A673 (cell line): ENCODE measurements around the gene MAGEB4.

Experiments
- CTCF ChIP-seq: fragments of 300-800, 200-600 bp; sonication (generic); conservative IDR thresholded peaks from 2 replicates; pipeline ENCODE4 v1.5.1; 2017; ENCODE audit warnings: low read depth, mild to moderate bottlenecking, antibody characterized with exemption, low read length, moderate library complexity, mixed read lengths
- EZH2 ChIP-seq: fragments of 200-600 bp; sonication (generic); IDR thresholded peaks from 2 replicates; pipeline ENCODE4 v1.6.1; 2017; ENCODE audit warnings: borderline replicate concordance, low read depth, mild to moderate bottlenecking, mixed read lengths, antibody characterized with exemption, low read length; ENCODE audit not compliant: poor library complexity, severe bottlenecking

GRCh38 chrX:30262763-30263162 is 21.0 kb downstream of the MAGEB4 start:
- TF ChIP-seq CTCF (no peak), EZH2 (no peak)
